H1 (cell line): ENCODE measurements around the gene DENND4B.

Experiments used
- BRCA1 ChIP-seq: IDR thresholded peaks from 2 replicates; pipeline ENCODE4 v1.6.1; 2012; ENCODE audit warnings: low read depth, low read length, improper control_type of control experiment
- EZH2 ChIP-seq: fragments of 200-600 bp; sonication (generic); IDR thresholded peaks from 2 replicates; pipeline ENCODE4 v1.7.1; 2012; ENCODE audit warnings: low read depth, mild to moderate bottlenecking, moderate library complexity, low read length, inconsistent platforms; ENCODE audit not compliant: severe bottlenecking
- FOSL1 ChIP-seq: IDR thresholded peaks from 2 replicates; pipeline ENCODE4 v1.6.1; 2011; ENCODE audit warnings: mild to moderate bottlenecking, low read depth, low read length, moderate library complexity; ENCODE audit not compliant: insufficient read depth
- HDAC6 ChIP-seq: IDR thresholded peaks from one replicate; pipeline ENCODE4 v1.7.1; 2012; ENCODE audit warnings: low read depth, mild to moderate bottlenecking, inconsistent platforms, low read length, moderate library complexity
- MAFK ChIP-seq: IDR thresholded peaks from 2 replicates; pipeline ENCODE4 v1.6.1; 2012; ENCODE audit warnings: low read depth, mild to moderate bottlenecking, improper control_type of control experiment, low read length
- SP1 ChIP-seq: IDR thresholded peaks from 2 replicates; pipeline ENCODE4 v1.6.1; 2011; ENCODE audit warnings: low read depth, low read length
- TF ChIP-seq, protein P1 (sequence below), 3 experiments: IDR thresholded peaks; 1 replicate in 2 of 3; 2 replicates in 1 of 3; pipeline versions ENCODE4 v1.5.1 to v1.6.1; 2011; ENCODE audit warnings: low read length in 3 of 3, mild to moderate bottlenecking in 3 of 3, inconsistent platforms in 2 of 3, low read depth in 1 of 3, moderate library complexity in 1 of 3; ENCODE audit not compliant: insufficient read depth in 1 of 3; ENCODE audit errors: control extremely low read depth in 1 of 3

DNA sequence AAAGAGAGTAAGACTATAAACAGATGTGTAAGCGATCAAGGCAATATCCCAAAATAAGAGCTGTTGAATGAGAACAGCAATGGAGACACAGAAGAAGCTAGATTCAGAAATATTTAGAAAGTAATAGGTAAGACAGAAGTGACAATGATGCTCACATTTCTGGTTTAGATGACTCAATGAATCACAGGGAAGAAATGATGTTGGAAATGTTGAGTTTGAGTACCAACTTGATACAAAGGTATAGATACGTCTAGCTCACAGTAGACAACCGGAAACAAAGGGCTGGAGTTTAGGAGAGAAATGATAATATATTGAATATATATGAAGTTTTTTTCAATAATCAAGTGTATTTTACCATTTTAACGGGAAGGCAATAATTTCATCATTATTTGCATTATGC lies 30.2 kb downstream of the DENND4B start:
- TF ChIP-seq HDAC6: no peak
- TF ChIP-seq, protein P1, sequence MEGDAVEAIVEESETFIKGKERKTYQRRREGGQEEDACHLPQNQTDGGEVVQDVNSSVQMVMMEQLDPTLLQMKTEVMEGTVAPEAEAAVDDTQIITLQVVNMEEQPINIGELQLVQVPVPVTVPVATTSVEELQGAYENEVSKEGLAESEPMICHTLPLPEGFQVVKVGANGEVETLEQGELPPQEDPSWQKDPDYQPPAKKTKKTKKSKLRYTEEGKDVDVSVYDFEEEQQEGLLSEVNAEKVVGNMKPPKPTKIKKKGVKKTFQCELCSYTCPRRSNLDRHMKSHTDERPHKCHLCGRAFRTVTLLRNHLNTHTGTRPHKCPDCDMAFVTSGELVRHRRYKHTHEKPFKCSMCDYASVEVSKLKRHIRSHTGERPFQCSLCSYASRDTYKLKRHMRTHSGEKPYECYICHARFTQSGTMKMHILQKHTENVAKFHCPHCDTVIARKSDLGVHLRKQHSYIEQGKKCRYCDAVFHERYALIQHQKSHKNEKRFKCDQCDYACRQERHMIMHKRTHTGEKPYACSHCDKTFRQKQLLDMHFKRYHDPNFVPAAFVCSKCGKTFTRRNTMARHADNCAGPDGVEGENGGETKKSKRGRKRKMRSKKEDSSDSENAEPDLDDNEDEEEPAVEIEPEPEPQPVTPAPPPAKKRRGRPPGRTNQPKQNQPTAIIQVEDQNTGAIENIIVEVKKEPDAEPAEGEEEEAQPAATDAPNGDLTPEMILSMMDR (IDR thresholded peaks at IDR 0.05; ENCODE audit: control extremely low read depth in 1 of 3, insufficient read depth in 1 of 3, low read depth in 1 of 3, low read length in 3 of 3): no peak
- TF ChIP-seq FOSL1: no peak
- no peak for TF ChIP-seq BRCA1
- no peak for TF ChIP-seq MAFK
- no peak for TF ChIP-seq EZH2
- no peak for TF ChIP-seq SP1
